PC-3 (cell line): ENCODE measurements around the gene STYK1. TPM values are rescaled to one million over a fixed set of nuclear protein-coding genes. Genes with fewer than 3 reads are reported as not detected.

Experiments
- ATAC-seq: fragments of 200-7000 bp; cut with Tn5 transposase; 2 replicates; pipeline ENCODE4 v1.9.1; 2020; ENCODE audit warnings: mild to moderate bottlenecking, moderate library complexity
- BruUV-seq: library from RNA; stranded (reverse); fragments of 400-500 nt; replicated peaks from 2 replicates; lab custom pipeline; 2021; lab: Mats Ljungman, UMichigan
- CTCF ChIA-PET: fragments of 300-600 bp; sonication (Branson Sonifier 250); formaldehyde crosslinking; loops from one replicate; lab custom pipeline; 2022; ENCODE audit warnings: antibody characterized with exemption; lab: Charles Lee
- POLR2A ChIA-PET: fragments of 300-600 bp; sonication (Branson Sonifier 250); formaldehyde crosslinking; loops from one replicate; lab custom pipeline; 2022; ENCODE audit warnings: antibody characterized with exemption; ENCODE audit not compliant: unreplicated experiment; lab: Charles Lee
- DNase-seq: peaks from one replicate; pipeline ENCODE4 v3.0.0-alpha.2; 2015
- H2AFZ ChIP-seq: fragments of 300-600 bp; sonication (generic); 2 replicates; pipeline ENCODE4 v1.6.0; 2016; ENCODE audit warnings: antibody characterized with exemption, low read length
- H3F3A ChIP-seq: fragments of 300-600 bp; sonication (generic); one replicate; pipeline ENCODE4 v1.6.0; 2017; ENCODE audit warnings: antibody characterized with exemption, low read length, control low read depth, mild to moderate bottlenecking; ENCODE audit not compliant: unreplicated experiment
- H3K27ac ChIP-seq: fragments of 300-600 bp; sonication (generic); 2 replicates; pipeline ENCODE4 v1.5.1; 2016; ENCODE audit warnings: mild to moderate bottlenecking, low read length
- H3K27me3 ChIP-seq: fragments of 300-600 bp; sonication (generic); 2 replicates; pipeline ENCODE4 v1.6.1; 2016; ENCODE audit warnings: low read length, mixed read lengths
- H3K36me3 ChIP-seq: fragments of 300-600 bp; sonication (generic); 2 replicates; pipeline ENCODE4 v1.6.1; 2016; ENCODE audit warnings: low read depth, mixed run types, low read length, mixed read lengths
- H3K4me1 ChIP-seq: fragments of 300-600 bp; sonication (generic); 2 replicates; pipeline ENCODE4 v1.5.1; 2016; ENCODE audit warnings: low read length; ENCODE audit not compliant: insufficient read depth
- H3K4me2 ChIP-seq: fragments of 300-600 bp; sonication (generic); 2 replicates; pipeline ENCODE4 v1.6.0; 2016; ENCODE audit warnings: low read length
- H3K4me3 ChIP-seq: fragments of 300-600 bp; sonication (generic); 2 replicates; pipeline ENCODE4 v1.5.1; 2016; ENCODE audit warnings: mild to moderate bottlenecking, low read length, mixed read lengths
- H3K79me2 ChIP-seq: fragments of 300-600 bp; sonication (generic); 2 replicates; pipeline ENCODE4 v1.6.1; 2017; ENCODE audit warnings: low read length, mixed read lengths
- H3K9ac ChIP-seq: fragments of 300-600 bp; sonication (generic); 2 replicates; pipeline ENCODE4 v1.6.0; 2016; ENCODE audit warnings: mild to moderate bottlenecking, low read length
- H3K9me2 ChIP-seq: fragments of 300-600 bp; sonication (generic); replicated peaks from 2 replicates; pipeline ENCODE4 v1.6.1; 2016; ENCODE audit warnings: mixed run types, low read length, mixed read lengths
- H3K9me3 ChIP-seq: fragments of 300-600 bp; sonication (generic); 2 replicates; pipeline ENCODE4 v1.6.1; 2016; ENCODE audit warnings: low read length, mixed read lengths
- H4K20me1 ChIP-seq: fragments of 300-600 bp; sonication (generic); 2 replicates; pipeline ENCODE4 v1.6.1; 2016; ENCODE audit warnings: low read length, mixed read lengths
- EZH2 ChIP-seq: fragments of 300-600 bp; sonication (generic); IDR thresholded peaks from one replicate; pipeline ENCODE4 v1.6.1; 2017; ENCODE audit warnings: antibody characterized with exemption, mild to moderate bottlenecking, low read length; ENCODE audit not compliant: unreplicated experiment
- EZH2phosphoT487 ChIP-seq: fragments of 300-600 bp; sonication (generic); IDR thresholded peaks from 2 replicates; pipeline ENCODE4 v1.6.1; 2018; ENCODE audit warnings: mild to moderate bottlenecking, antibody characterized with exemption, low read length, borderline replicate concordance
- intact Hi-C: fragments of 100-400 bp; cut with micrococcal nuclease; formaldehyde crosslinking; loops from 2 replicates; pipeline ENCODE4 v1.9.0; 2023
- total RNA-seq: library from RNA; depleted of rRNA; stranded (reverse); fragments of >200 nt; gene quantifications from 2 replicates; pipeline ENCODE4 v1.2.3, GENCODE V29; 2014
- TF ChIP-seq, protein P1 (sequence below): fragments of 300-600 bp; sonication (generic); conservative IDR thresholded peaks from 2 replicates; pipeline ENCODE4 v1.5.1; 2017; ENCODE audit warnings: antibody characterized with exemption, low read depth, mild to moderate bottlenecking, low read length

The STYK1 gene
- total RNA-seq, 1 experiment from 2014 or later = 4.3 TPM

GRCh38 chr12:10701843-10702242 is 28.0 kb upstream of the STYK1 start:
- no peak overlapping the region for H2AFZ ChIP-seq
- H3K36me3 ChIP-seq = peaks cover 58% of the 10 kb centered on the region
- no peaks in the 10 kb centered on the region for H3K79me2 ChIP-seq
- CTCF ChIA-PET = no interaction called here
- no peak for TF ChIP-seq EZH2
- TF ChIP-seq EZH2phosphoT487 = no peak
- TF ChIP-seq, protein P1, sequence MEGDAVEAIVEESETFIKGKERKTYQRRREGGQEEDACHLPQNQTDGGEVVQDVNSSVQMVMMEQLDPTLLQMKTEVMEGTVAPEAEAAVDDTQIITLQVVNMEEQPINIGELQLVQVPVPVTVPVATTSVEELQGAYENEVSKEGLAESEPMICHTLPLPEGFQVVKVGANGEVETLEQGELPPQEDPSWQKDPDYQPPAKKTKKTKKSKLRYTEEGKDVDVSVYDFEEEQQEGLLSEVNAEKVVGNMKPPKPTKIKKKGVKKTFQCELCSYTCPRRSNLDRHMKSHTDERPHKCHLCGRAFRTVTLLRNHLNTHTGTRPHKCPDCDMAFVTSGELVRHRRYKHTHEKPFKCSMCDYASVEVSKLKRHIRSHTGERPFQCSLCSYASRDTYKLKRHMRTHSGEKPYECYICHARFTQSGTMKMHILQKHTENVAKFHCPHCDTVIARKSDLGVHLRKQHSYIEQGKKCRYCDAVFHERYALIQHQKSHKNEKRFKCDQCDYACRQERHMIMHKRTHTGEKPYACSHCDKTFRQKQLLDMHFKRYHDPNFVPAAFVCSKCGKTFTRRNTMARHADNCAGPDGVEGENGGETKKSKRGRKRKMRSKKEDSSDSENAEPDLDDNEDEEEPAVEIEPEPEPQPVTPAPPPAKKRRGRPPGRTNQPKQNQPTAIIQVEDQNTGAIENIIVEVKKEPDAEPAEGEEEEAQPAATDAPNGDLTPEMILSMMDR = no peak
- H4K20me1 ChIP-seq = no peaks in the 10 kb centered on the region
- H3K4me3 ChIP-seq = no peak overlapping the region
- no peak overlapping the region for H3K27ac ChIP-seq
- H3K4me2 ChIP-seq = no peak overlapping the region
- H3K9me2 ChIP-seq = no peaks in the 10 kb centered on the region
- DNase-seq = no peak
- intact Hi-C loops = no loop called here
- H3K9ac ChIP-seq = no peak overlapping the region
- no peaks in the 10 kb centered on the region for H3F3A ChIP-seq
- BruUV-seq = no TSS peak
- no peaks in the 10 kb centered on the region for H3K27me3 ChIP-seq
- H3K9me3 ChIP-seq = no peaks in the 10 kb centered on the region
- no peaks in the 10 kb centered on the region for H3K4me1 ChIP-seq
- ATAC-seq = no peak
- POLR2A ChIA-PET = no interaction called here

- no peaks in the 10 kb centered on the region for H3K4me1 ChIP-seq
- no peak for DNase-seq
- intact Hi-C loops = no loop called here
- no TSS peak for BruUV-seq
- peaks cover 4% of the 10 kb centered on the region for H3F3A ChIP-seq
- H2AFZ ChIP-seq = no peak overlapping the region
- H3K27me3 ChIP-seq = no peaks in the 10 kb centered on the region
- no peaks in the 10 kb centered on the region for H3K9me2 ChIP-seq
- CTCF ChIA-PET = no interaction called here
- H3K4me3 ChIP-seq = no peak overlapping the region
- TF ChIP-seq EZH2phosphoT487 = no peak
- no peak for TF ChIP-seq EZH2
- TF ChIP-seq, protein P1 = no peak
- POLR2A ChIA-PET = no interaction called here
- peaks cover 56% of the 10 kb centered on the region for H3K36me3 ChIP-seq
- no peak overlapping the region for H3K9ac ChIP-seq
- H3K4me2 ChIP-seq = no peak overlapping the region
- H3K79me2 ChIP-seq = no peaks in the 10 kb centered on the region
- H3K9me3 ChIP-seq = no peaks in the 10 kb centered on the region
- no peak for ATAC-seq
- H3K27ac ChIP-seq = no peak overlapping the region
- H4K20me1 ChIP-seq = no peaks in the 10 kb centered on the region
Observed at GRCh38 chr12:10701131-10701681, 27.4 kb upstream of the STYK1 start.

GRCh38 chr12:10700581-10700980 is 26.7 kb upstream of the STYK1 start:
- Histone ChIP-seq H3K9ac (no peak overlapping the region), H3K4me1 (no peaks in the 10 kb centered on the region), H4K20me1 (no peaks in the 10 kb centered on the region), H3K36me3 (peaks cover 52% of the 10 kb centered on the region), H3F3A (peaks cover 4% of the 10 kb centered on the region), H3K4me2 (no peak overlapping the region), H3K27me3 (no peaks in the 10 kb centered on the region), H3K27ac (no peak overlapping the region), H3K9me2 (no peaks in the 10 kb centered on the region), H2AFZ (no peak overlapping the region), H3K4me3 (no peak overlapping the region), H3K79me2 (no peaks in the 10 kb centered on the region), H3K9me3 (no peaks in the 10 kb centered on the region)
- DNase-seq (no peak), ATAC-seq (no peak)
- ChIA-PET CTCF (no interaction called here), POLR2A (interaction anchor here (0.5 to 0.6 kb wide), 2 partner anchors 21 to 463 kb away, joined by 4 to 6 read pairs; no protein-coding TSS in a partner anchor)
- intact Hi-C loops = no loop called here
- TF ChIP-seq EZH2 = no peak
- TF ChIP-seq, protein P1 = no peak
- no peak for TF ChIP-seq EZH2phosphoT487
- no TSS peak for BruUV-seq
